Kidney capillary endothelial cell (primary cell): ENCODE data around the gene LHX1.

ENCODE experiments used
- DNase-seq: peaks from one replicate; pipeline ENCODE4 v3.0.0-alpha.2; 2018; ENCODE audit warnings: low spot score

LHX1 gene

GRCh38 chr17:36939052-36939801 is 2.0 kb downstream of the LHX1 start:
- no peak for DNase-seq

- no peak for DNase-seq
Measured at GRCh38 chr17:36939802-36940312, 2.6 kb downstream of the LHX1 start.

GRCh38 chr17:36940313-36941264 is 3.3 kb downstream of the LHX1 start:
- no peak for DNase-seq

- DNase-seq, result no peak
Measured at GRCh38 chr17:36941265-36942010, 4.2 kb downstream of the LHX1 start.

GRCh38 chr17:36942019-36942599 is 4.8 kb downstream of the LHX1 start:
- DNase-seq, result no peak

GRCh38 chr17:36942631-36943125 is 5.4 kb downstream of the LHX1 start:
- no peak for DNase-seq

GRCh38 chr17:36943250-36944191 is 6.2 kb downstream of the LHX1 start:
- no peak for DNase-seq

- DNase-seq, result no peak
Measured at GRCh38 chr17:36944553-36944952, 7.3 kb downstream of the LHX1 start.

GRCh38 chr17:36945140-36945539 is 7.9 kb downstream of the LHX1 start:
- DNase-seq, result no peak

- DNase-seq, result no peak
Measured at GRCh38 chr17:36945959-36946725, 8.9 kb downstream of the LHX1 start.

- no peak for DNase-seq
Measured at GRCh38 chr17:36946726-36947091, 9.4 kb downstream of the LHX1 start.

GRCh38 chr17:36947922-36948716 is 10.8 kb downstream of the LHX1 start:
- DNase-seq, result no peak

- peak; percentile 94 for DNase-seq
Measured at GRCh38 chr17:36948717-36949460, 11.6 kb downstream of the LHX1 start, which contains the start of gene AATF. Gene AATF, plus strand, starts transcription at chr17:36948954. Its CDS starts 172 bp downstream, at chr17:36949126.

- no peak for DNase-seq
Measured at GRCh38 chr17:36949461-36949927, 12.2 kb downstream of the LHX1 start.

GRCh38 chr17:36950027-36950426 is 12.8 kb downstream of the LHX1 start:
- DNase-seq, result no peak

GRCh38 chr17:36951084-36951789 is 14.0 kb downstream of the LHX1 start:
- DNase-seq, result no peak

- no peak for DNase-seq
Measured at GRCh38 chr17:36971508-36971907, 34.2 kb downstream of the LHX1 start.
